GM18870 (cell line): ENCODE results near the gene CELA2B.
A peak's percentile ranks its signal among the peaks of the same experiment; 100 is the strongest.

Source experiments
- ATAC-seq: cut with Tn5 transposase; IDR thresholded peaks from one replicate; pipeline ENCODE4 v1.9.1; 2021; ENCODE audit warnings: moderate library complexity; ENCODE audit not compliant: unreplicated experiment

The CELA2B gene

DNA sequence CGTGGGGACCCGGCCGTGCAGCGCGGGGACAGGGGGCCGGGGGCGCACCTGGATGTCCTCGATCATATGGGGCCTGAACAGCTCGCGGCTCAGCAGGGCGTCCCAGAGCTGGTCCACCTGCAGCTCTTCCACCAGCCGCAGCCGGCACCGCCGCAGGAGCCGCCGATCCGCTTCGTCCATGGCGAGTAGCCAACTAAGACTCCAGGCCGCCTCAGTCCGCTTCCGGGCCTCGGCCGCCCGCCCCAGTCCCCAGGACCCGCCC lies 48.0 kb downstream of the CELA2B start, which contains the start of gene CASP9:
CASP9 (minus strand) TSS at position 195 of the 262 bp plus-strand sequence; CDS start at position 180, 15 bp downstream.
- ATAC-seq, result no peak

DNA sequence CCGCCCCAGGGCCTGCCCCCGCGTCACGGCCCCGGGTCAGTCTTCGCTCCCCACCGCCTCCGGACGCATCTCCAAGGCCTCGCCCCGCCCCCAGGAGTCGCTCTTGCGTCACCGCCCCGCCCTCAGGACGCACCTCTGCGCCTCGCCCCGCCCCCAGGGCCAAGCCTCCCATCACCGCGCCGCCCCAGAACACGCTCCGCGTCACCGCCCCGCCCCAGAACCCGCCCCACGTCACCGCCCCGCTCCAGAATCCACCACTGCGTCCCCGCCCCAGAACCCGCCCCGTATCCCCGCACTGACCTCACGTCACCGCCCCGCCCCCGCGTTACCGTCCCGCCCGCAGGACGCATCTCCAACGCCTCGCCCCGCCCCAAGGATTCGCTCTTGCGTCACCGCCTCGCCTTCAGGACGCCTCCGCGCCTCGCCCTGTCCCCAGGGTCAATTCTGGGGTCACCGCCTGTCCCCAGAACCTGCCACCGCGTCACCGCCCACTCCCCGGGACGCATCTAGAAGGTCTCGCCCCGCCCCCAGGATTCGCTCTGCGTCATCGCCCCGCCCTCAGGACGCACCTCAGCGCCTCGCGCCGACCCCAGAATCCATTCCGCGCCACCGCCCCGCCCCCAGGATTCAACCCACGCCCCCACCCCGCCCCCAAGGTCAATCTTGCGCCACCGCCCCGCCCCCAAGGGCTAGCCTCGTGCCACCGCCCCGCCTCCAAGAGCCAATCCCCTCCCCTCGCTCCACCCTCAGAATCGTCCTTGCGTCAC lies 48.6 kb downstream of the CELA2B start:
- peak; percentile 13 for ATAC-seq

DNA sequence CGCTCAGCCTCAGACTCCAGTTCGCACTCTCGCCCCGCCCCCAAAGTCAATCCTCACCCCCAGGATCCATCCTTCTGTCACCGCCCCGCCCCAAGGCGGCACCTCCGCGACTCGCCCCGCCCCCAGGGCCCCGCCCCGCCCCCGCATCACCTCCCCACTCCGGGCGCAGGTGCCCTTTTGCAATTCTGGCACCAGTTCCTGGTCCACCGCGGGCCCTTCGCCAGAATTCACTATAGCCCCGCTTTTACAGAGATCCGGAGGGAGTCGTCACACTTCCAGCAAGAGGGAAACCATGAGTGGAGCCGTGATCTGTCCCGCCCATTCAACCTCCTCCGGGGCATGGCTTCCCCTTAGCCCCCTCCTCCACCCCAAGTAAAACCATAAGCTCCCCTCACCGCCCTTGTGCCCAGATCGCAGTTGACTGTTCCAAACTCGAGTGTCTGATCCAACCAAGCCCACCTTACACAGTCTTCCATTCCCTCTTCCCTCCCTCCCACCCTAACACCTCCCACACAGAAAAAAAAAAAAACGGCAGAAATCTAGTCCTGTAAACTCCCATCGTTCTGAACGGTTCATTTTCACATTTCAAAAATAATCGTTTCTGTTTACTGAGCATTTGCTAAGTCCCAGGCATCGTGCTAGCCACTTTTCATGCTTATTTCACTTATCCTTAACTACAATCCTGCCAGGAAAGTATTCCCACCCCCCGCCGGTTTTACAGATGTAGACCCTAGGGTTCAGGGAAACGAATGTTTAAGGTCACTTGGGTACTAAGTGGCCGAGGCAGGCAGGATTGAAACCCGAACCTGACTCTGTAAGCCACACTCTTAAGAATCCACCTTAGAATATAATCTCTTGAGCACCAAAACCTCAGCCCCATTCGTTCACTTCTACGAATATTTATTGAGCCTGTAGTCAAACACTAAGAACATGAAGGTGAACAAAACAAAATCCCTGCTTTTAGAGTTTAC lies 49.4 kb downstream of the CELA2B start:
- ATAC-seq, result peak; percentile 28

DNA sequence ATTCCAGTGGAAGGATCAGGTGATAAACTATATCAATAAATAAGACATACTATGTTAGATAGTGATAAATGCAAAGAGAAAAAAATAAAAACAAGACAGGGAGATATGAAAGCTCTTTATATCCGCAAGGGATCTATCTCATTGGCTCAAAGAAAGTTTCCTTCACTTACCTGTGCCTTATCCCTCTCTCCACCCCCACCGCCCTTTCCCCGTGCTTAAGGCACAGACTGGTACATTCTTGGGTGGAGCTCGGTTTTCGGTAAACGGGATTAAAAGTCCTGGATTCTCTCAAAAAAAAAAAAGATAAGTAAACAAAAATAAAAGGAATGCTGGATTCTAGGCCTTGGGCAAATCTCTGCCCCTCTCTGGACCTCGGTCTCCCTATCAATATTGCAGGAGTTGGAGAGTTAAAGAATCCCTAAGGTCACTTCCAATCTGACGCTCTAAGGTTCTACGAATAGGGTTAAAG lies 50.2 kb downstream of the CELA2B start:
- ATAC-seq, result no peak

DNA sequence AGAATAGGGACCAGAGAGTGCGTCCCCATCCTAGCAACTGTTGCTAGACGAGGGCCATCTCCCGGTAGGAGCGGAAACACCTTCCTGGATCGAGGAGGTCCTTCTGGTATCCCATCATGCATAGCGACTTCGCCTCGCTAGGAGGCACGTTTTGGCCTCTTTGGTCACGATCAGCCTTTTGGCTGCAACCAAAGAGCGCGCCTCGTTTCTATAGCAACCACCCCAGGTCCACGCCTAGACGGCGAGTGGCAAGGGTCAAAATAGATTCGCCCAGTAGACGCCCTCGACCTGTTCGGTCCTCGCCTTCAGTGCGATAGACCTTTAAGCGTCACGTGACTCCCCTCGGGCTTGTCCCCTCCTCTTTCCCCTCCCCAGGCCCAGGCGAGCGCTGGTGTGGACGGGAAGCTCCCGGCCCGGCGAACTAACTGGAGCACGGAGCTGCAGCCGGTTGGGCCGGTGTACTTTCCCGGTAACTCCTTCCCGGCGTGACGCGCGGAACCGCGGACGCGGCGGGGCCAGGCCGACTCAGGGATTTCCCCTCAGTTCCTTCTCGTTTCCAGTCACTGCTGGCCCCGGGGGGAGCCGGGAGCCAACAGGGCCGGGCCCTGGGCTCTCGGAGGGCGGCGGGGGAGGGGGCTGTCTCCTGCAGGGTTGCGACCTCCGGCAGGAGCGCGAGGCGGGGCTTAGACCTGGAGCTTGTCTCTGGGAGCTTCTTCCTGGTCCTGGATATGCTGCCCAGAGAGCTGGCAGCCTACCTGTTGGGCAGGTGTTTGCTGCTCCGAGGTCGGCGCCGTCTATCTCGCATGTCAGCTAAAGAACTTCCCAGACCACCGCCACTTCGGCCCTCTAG lies 50.8 kb downstream of the CELA2B start, which contains the start of gene DNAJC16:
DNAJC16 (plus strand) TSS at position 359 of the 850 bp plus-strand sequence. CDS start 2,258 bp downstream, outside the sequence.
- peak; percentile 79 for ATAC-seq

DNA sequence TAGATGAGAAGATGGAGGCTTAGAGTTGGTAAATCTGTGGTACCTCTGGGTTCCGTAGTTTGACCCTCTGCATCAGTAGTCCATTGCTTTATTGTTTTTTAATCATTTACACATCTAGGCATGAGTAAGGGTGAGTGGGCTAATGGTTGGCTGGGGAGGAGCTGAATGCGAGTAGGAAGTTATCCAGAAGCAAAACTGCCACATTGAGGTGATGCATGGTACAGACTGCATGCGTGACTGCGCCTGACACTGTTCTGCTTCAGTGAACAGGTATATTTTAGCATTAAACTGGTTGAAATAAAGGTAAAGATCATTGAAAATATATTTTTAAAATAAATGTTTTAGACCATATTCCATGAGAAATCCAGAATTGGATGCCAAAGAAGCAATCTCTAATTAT lies 55.1 kb downstream of the CELA2B start:
- ATAC-seq, result no peak

DNA sequence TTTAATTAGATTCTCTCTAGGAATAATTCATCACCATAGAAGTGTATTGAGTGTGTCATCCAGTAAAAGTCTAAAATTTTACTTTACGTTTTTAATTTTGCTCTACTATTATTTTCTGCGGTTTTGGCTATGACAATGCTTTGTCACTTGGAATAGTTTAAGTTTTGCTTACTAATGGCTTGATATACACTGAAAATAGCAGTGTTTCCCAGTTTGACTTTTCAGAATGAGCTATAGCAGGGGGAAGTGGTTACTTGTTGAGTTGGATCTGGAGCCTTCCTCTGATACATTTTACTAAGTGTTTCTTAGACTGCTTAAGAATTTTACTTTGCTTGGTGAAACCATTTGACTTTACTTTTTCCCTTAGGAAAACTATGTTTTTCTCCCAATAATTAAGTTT lies 55.8 kb downstream of the CELA2B start:
- no peak for ATAC-seq

DNA sequence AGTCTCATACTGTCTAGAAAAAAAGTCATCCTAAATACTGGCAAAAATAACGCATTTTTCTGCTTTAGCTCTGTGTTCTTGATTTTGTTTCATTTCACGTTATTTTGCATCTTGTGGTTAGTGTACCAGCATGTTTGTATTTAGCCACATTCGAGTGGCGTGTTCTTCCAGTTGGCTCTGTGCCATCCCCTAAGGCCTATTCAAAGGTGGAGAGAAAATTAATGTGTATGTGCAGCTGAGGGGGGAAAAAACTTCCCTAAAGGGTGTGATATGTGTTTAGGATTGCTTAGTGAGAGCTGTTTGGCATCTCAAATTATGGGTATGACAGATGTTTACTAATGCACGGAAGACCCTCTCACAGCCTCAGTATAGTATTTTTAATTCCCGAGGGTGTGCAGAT lies 62.9 kb downstream of the CELA2B start:
- no peak for ATAC-seq

DNA sequence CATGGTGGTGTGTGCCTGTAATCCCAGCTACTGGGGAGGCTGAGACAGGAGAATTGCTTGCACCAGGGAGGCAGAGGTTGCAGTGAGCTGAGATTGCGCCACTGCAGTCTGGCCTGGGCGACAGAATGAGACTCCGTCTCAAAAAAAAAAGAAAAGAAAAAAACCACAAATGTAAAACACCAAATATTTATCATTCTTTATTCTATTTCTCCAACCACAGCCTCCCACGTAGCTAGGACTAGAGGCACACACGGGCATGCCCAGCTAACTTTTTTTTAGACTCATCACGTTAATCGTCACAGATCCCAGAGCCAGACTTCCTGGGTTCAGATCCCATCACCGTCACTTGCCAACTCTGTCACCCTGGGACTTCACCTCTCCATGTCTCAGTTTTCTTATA lies 64.3 kb downstream of the CELA2B start:
- no peak for ATAC-seq
